ENCODE data around the gene COG5. TPM values are rescaled to one million over a fixed set of nuclear protein-coding genes. Genes with fewer than 3 reads are reported as not detected.
A peak's percentile ranks its signal among the peaks of the same experiment; 100 is the strongest.

The COG5 gene
- total RNA-seq, 1 experiment from 2014 or later, result 23.6 TPM

GRCh38 chr7:107527196-107527595, 36.5 kb downstream of the COG5 start:
- Mint-ChIP-seq H3K27ac (ENCODE audit: unreplicated experiment) (no peak overlapping the region), H3K9me3 (ENCODE audit: low read depth, unreplicated experiment) (no peaks in the 10 kb centered on the region), H3K4me1 (ENCODE audit: low read depth, unreplicated experiment) (no peaks in the 10 kb centered on the region), H3K4me3 (ENCODE audit: low read depth, unreplicated experiment) (no peak overlapping the region), H3K27me3 (ENCODE audit: unreplicated experiment) (no peaks in the 10 kb centered on the region), H3K36me3 (ENCODE audit: insufficient read depth, unreplicated experiment) (no peaks in the 10 kb centered on the region)
- intact Hi-C loops (cut with micrococcal nuclease; ENCODE audit: unreplicated experiment), result no loop called here
- no peak for TF ChIP-seq CTCF (IDR thresholded peaks at IDR 0.05; ENCODE audit: unreplicated experiment)
- no peak for DNase-seq
- BruUV-seq (replicated peaks), result no TSS peak
- CTCF ChIA-PET, result no interaction called here

GRCh38 chr7:107526672-107527071, 37.0 kb downstream of the COG5 start:
- no peaks in the 10 kb centered on the region for H3K36me3 Mint-ChIP-seq (ENCODE audit: insufficient read depth, unreplicated experiment)
- CTCF ChIA-PET, result no interaction called here
- H3K4me1 Mint-ChIP-seq (ENCODE audit: low read depth, unreplicated experiment), result no peaks in the 10 kb centered on the region
- no peak overlapping the region for H3K27ac Mint-ChIP-seq (ENCODE audit: unreplicated experiment)
- H3K9me3 Mint-ChIP-seq (ENCODE audit: low read depth, unreplicated experiment), result no peaks in the 10 kb centered on the region
- no peak for DNase-seq
- no peaks in the 10 kb centered on the region for H3K27me3 Mint-ChIP-seq (ENCODE audit: unreplicated experiment)
- no TSS peak for BruUV-seq (replicated peaks)
- H3K4me3 Mint-ChIP-seq (ENCODE audit: low read depth, unreplicated experiment), result no peak overlapping the region
- TF ChIP-seq CTCF (IDR thresholded peaks at IDR 0.05; ENCODE audit: unreplicated experiment), result no peak
- intact Hi-C loops (cut with micrococcal nuclease; ENCODE audit: unreplicated experiment), result no loop called here

GRCh38 chr7:107506674-107507339, 56.9 kb downstream of the COG5 start:
- peaks cover 13% of the 10 kb centered on the region for H3K36me3 Mint-ChIP-seq (ENCODE audit: insufficient read depth, unreplicated experiment)
- no TSS peak for BruUV-seq (replicated peaks)
- no peak for TF ChIP-seq CTCF (IDR thresholded peaks at IDR 0.05; ENCODE audit: unreplicated experiment)
- DNase-seq, result peak; percentile 85
- intact Hi-C loops (cut with micrococcal nuclease; ENCODE audit: unreplicated experiment), result no loop called here
- peaks cover 3% of the 10 kb centered on the region for H3K9me3 Mint-ChIP-seq (ENCODE audit: low read depth, unreplicated experiment)
- H3K27ac Mint-ChIP-seq (ENCODE audit: unreplicated experiment), result peak overlapping the region; percentile 89
- H3K27me3 Mint-ChIP-seq (ENCODE audit: unreplicated experiment), result no peaks in the 10 kb centered on the region
- CTCF ChIA-PET, result no interaction called here
- H3K4me3 Mint-ChIP-seq (ENCODE audit: low read depth, unreplicated experiment), result peak overlapping the region; percentile 46
- peaks cover 12% of the 10 kb centered on the region for H3K4me1 Mint-ChIP-seq (ENCODE audit: low read depth, unreplicated experiment)

GRCh38 chr7:107505997-107506673, 57.6 kb downstream of the COG5 start:
- intact Hi-C loops (cut with micrococcal nuclease; ENCODE audit: unreplicated experiment), result no loop called here
- Mint-ChIP-seq H3K4me3 (ENCODE audit: low read depth, unreplicated experiment) (peak overlapping the region; percentile 46), H3K27me3 (ENCODE audit: unreplicated experiment) (no peaks in the 10 kb centered on the region), H3K27ac (ENCODE audit: unreplicated experiment) (peak overlapping the region; percentile 89), H3K9me3 (ENCODE audit: low read depth, unreplicated experiment) (peaks cover 3% of the 10 kb centered on the region), H3K4me1 (ENCODE audit: low read depth, unreplicated experiment) (peaks cover 12% of the 10 kb centered on the region), H3K36me3 (ENCODE audit: insufficient read depth, unreplicated experiment) (peaks cover 13% of the 10 kb centered on the region)
- no peak for TF ChIP-seq CTCF (IDR thresholded peaks at IDR 0.05; ENCODE audit: unreplicated experiment)
- DNase-seq, result peak; percentile 64
- CTCF ChIA-PET, result no interaction called here
- BruUV-seq (replicated peaks), result no TSS peak

All from Calu3 (cell line).